ENCODE results near the gene LRFN5. TPM values are rescaled to one million over a fixed set of nuclear protein-coding genes. Genes with fewer than 3 reads are reported as not detected.

LRFN5 gene
- total and polyA plus RNA-seq, 7 donors, result under 0.01 to 13.7 (median 5.4) TPM; not detected in 1

DNA sequence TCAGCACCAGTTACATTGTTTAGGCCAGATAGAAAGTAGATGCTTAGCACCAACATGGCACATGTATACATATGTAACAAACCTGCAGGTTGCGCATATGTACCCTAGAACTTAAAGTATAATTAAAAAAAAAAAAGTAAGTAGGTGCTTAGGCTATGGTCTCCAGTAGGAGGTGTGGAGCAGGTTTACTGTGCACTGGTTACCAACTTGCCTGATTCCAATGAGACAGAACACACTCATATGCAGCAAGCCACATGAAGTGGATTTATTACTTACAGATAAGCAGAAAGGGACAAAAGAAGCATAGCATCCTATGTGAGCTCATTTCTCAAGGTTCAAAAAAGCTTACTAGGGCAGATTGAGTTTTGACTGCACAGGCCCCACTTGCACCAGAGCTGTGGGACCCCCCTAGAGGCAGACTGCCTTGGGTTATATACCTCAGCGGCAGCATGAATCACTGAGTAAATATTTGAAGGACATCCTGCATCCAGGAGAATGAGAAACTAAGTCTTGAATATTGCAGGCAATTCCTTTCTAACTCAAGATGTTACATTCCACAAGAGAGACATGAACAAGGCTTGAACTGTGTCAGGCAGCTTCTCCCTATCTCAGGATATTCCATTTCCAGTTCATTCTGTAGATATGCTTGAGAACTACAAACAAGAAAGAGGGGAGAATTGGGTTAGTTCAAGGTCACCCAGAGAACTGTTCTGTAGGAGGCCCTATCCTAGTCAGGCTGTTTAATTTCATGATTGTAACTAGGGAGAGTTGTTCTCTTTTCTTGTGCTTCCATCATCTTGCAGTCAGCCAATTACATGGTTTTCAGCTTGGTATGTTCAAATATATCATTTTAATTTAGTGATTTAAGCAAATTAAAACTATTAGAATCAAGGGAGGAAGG is 30.1 kb downstream of the LRFN5 start:
- Histone ChIP-seq H3K4me1 (no peaks in the 10 kb centered on the region), H3K27me3 (no peaks in the 10 kb centered on the region), H3K36me3 (no peaks in the 10 kb centered on the region), H3K4me3 (no peak overlapping the region), H3K27ac (no peak overlapping the region), H3K9me3 (no peaks in the 10 kb centered on the region)
- 67 to 87% methylated on average over 2 of the region's 2 CpGs for WGBS, 2 donors
- intact Hi-C loops (cut with DNase I), result no loop called here
- DNase-seq, result no peak
- TF ChIP-seq EP300 (IDR thresholded peaks at IDR 0.05) (no peak), POLR2A (IDR thresholded peaks at IDR 0.05) (no peak), POLR2AphosphoS5 (IDR thresholded peaks at IDR 0.05) (no peak)
- TF ChIP-seq, protein P1, sequence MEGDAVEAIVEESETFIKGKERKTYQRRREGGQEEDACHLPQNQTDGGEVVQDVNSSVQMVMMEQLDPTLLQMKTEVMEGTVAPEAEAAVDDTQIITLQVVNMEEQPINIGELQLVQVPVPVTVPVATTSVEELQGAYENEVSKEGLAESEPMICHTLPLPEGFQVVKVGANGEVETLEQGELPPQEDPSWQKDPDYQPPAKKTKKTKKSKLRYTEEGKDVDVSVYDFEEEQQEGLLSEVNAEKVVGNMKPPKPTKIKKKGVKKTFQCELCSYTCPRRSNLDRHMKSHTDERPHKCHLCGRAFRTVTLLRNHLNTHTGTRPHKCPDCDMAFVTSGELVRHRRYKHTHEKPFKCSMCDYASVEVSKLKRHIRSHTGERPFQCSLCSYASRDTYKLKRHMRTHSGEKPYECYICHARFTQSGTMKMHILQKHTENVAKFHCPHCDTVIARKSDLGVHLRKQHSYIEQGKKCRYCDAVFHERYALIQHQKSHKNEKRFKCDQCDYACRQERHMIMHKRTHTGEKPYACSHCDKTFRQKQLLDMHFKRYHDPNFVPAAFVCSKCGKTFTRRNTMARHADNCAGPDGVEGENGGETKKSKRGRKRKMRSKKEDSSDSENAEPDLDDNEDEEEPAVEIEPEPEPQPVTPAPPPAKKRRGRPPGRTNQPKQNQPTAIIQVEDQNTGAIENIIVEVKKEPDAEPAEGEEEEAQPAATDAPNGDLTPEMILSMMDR (IDR thresholded peaks at IDR 0.05), result no peak

DNA sequence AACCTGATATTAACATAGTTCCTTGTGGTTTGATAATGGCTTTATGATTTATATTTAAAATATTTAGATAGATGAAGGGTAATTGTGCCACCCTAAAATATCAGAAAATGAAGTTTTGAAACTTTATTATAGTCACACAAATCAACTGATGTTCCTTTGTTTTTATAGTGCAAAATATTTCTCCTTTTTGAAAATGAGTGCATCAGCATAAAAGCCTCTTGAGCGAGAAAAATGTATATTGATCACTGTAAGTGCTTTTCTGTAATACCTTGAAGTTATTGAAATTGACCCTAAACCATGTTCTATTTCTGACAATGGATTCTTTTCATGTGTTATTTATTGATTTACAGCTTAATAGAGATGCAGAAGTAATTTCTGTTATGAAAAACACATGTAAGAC is 35.0 kb downstream of the LRFN5 start:
- Histone ChIP-seq H3K36me3 (no peaks in the 10 kb centered on the region), H3K4me3 (no peak overlapping the region), H3K9me3 (no peaks in the 10 kb centered on the region), H3K27me3 (no peaks in the 10 kb centered on the region), H3K4me1 (peaks cover 0 to 5% (median 0%) of the 10 kb centered on the region in 4 donors), H3K27ac (no peak overlapping the region)
- intact Hi-C loops (cut with DNase I), result no loop called here
- TF ChIP-seq, protein P1 (IDR thresholded peaks at IDR 0.05), result no peak
- no peak for TF ChIP-seq EP300 (IDR thresholded peaks at IDR 0.05)
- no peak for TF ChIP-seq POLR2AphosphoS5 (IDR thresholded peaks at IDR 0.05)
- no peak for TF ChIP-seq POLR2A (IDR thresholded peaks at IDR 0.05)
- 91 to 97% methylated on average over 1 of the region's 1 CpG for WGBS, 2 donors
- no peak for DNase-seq

DNA sequence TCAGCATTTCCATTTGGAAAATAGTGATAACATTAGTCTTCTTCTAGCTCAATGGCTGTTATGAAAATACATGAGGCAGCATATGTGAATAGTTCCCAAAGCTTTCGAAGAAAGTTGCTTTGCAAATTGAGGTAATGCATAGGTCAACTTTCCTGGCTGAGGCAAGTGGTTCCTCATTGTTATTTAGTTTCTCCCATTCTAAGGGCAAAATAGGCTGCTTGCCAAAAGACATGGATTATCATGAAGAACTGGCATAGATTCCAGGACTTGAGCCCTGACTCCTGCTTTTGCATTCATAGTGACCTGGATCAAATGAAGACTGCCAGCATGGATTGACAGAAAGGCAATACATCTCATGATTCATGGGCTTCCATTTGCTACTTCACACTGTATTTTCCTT is 35.7 kb downstream of the LRFN5 start:
- intact Hi-C loops (cut with DNase I), result no loop called here
- peaks cover 0 to 5% (median 0%) of the 10 kb centered on the region in 4 donors for H3K4me1 ChIP-seq
- no peak for DNase-seq
- no peak overlapping the region for H3K4me3 ChIP-seq
- TF ChIP-seq, protein P1 (IDR thresholded peaks at IDR 0.05), result no peak
- TF ChIP-seq POLR2A (IDR thresholded peaks at IDR 0.05), result no peak
- no peak for TF ChIP-seq POLR2AphosphoS5 (IDR thresholded peaks at IDR 0.05)
- no peak for TF ChIP-seq EP300 (IDR thresholded peaks at IDR 0.05)
- no peaks in the 10 kb centered on the region for H3K36me3 ChIP-seq
- whole genome bisulfite sequencing, 2 donors, result 79 to 85% methylated on average over 1 of the region's 1 CpG
- no peaks in the 10 kb centered on the region for H3K9me3 ChIP-seq
- no peaks in the 10 kb centered on the region for H3K27me3 ChIP-seq
- no peak overlapping the region for H3K27ac ChIP-seq

DNA sequence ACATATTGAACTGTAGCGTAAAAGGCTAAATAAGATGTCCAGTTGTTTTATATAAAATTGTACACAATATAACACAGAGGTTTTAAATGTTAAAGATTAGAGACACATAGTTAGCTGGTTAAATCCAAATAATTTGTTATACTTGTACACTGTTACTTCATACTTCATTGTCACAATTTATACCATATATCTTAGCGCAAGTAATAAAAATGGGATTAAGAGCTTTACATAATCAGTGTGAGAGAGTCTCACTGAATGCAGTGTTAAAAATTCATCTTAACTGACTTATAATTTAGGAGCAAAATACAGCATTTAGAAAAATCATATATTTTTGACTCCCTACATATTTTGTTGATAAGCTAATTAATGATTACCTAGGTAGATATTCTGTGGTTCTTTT is 36.1 kb downstream of the LRFN5 start:
- Histone ChIP-seq H3K27me3 (no peaks in the 10 kb centered on the region), H3K36me3 (no peaks in the 10 kb centered on the region), H3K9me3 (no peaks in the 10 kb centered on the region), H3K4me3 (no peak overlapping the region), H3K27ac (no peak overlapping the region), H3K4me1 (peaks cover 0 to 5% (median 0%) of the 10 kb centered on the region in 4 donors)
- intact Hi-C loops (cut with DNase I), result no loop called here
- WGBS, 2 donors, result 87 to 89% methylated on average over 2 of the region's 2 CpGs
- TF ChIP-seq POLR2A (IDR thresholded peaks at IDR 0.05), result no peak
- TF ChIP-seq, protein P1 (IDR thresholded peaks at IDR 0.05), result no peak
- no peak for TF ChIP-seq POLR2AphosphoS5 (IDR thresholded peaks at IDR 0.05)
- no peak for TF ChIP-seq EP300 (IDR thresholded peaks at IDR 0.05)
- no peak for DNase-seq
